Stimulated activated CD4-positive, alpha-beta T cell treated with anti-CD3 and anti-CD28 coated beads, Interleukin-1b, Interleukin-23, amount 100 ng/mL, for 4 hours (primary cell): ENCODE measurements around the gene KPNA4.
A peak's percentile ranks its signal among the peaks of the same experiment; 100 is the strongest.

Source experiments
- DNase-seq, 2 donors: peaks; one replicate each; pipeline ENCODE4 v3.0.0-alpha.2; 2020; ENCODE audit warnings: low read depth in 2 of 2

The KPNA4 gene

DNA sequence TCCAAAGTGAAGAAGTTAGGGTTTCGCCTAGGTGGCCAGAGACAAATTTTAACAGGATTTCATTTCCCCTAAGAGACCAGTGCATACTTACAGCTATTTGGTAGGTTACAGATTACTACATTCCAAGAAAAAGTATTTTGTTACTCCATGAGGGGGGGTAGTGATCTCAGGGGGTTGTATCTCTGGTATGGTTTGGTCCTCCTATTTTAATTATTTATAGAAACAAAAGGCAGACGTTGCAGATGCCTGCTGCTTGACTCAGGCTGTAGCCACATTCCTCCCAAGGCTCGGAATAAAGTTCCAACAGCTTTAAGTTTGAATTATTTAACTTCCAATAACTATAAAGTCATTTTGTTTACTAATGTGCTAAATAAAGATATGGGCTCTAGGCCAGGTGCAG lies 114.5 kb downstream of the KPNA4 start:
- no peak for DNase-seq

GRCh38 chr3:160449636-160450598 lies 115.5 kb downstream of the KPNA4 start, which contains the start of gene TRIM59:
TSS of gene TRIM59 (minus strand) at chr3:160449786. CDS start at chr3:160439183, 10,603 bp downstream.
- peak; percentile 94 for DNase-seq

DNA sequence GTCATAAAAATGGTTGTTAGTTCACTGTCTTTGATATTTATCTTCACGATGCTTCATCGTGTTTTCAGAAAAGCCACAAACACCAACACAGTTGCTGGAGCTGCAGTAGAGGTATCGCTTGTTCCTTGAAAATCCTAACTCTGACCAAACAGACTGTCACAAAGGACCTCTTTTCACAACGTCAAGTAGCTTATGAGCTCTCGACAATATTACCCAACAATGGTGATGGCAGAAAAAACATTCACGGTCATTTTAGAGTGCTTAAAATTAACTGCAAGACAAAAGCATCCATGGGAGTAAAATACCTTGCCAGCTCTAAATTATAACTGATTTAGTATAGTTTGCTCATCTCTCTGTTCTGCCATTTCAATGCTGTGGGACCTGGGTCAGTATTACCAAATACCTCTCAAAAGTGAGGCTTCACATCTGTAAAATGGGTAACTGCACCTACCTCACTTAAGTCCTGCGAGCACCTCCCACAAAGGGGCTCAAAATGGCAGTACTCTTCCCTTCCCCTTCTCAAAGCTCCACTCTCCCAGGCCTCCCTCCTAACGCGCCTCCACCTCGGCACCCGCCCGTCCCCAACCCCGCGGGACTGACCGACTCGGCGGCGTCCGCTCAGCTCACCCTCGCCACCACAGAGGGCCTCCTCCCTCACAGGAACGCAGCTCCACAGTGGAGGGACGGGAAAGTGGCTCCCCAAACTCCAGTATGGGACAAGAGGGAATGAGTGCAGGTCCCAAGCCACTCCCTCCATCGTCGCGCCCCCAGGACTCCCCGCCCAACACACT lies 116.3 kb downstream of the KPNA4 start:
- DNase-seq: peak in 1 of 2 donors; percentile 10

GRCh38 chr3:160447544-160447943 lies 117.8 kb downstream of the KPNA4 start:
- DNase-seq: no peak

DNA sequence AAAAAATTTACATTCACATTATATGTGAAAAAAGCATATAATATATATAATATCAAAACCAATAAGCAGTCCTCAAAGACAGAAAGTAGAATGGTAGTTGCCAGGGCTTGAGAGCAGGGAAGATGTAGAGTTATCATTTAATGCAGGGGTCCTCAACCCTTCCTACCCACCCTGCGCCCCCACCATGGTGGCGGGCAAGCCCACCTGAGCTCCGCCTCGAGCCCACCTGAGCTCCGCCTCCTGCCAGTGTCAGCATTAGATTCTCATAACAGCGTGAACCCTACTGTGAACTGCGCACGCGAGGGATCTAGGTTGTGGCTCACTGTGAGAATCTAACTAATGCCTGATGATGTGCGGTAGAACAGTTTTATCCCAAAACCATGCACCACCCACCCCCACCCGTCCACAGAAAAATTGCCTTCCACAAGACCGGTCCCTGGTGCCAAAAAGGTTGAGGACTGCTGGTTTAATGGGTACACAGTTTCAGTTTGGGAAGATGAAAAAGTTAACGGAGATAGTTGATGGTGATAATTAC lies 118.8 kb downstream of the KPNA4 start:
- DNase-seq: no peak

DNA sequence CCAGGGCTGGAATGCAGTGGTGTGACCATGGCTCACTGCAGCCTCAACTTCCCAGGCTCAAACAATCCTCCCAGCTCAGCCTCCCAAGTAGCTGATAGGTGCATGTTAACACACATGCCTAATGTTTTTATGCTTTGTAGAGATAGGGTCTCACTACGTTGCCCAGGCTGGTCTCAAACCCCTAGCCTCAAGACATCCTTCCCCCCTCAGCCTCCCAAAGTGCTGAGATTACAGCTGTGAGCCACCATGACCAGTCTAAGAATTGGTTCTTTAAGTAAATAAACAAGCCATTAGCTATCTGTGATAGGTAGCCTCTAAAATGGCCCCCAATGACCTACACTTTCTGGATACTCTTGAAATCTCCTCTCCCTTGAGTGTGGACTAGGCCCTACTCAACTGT lies 119.5 kb downstream of the KPNA4 start:
- DNase-seq: no peak
